GM20000 (cell line): ENCODE measurements around the gene TRIM10.

Experiments
- DNase-seq: peaks from one replicate; pipeline ENCODE4 v3.0.0; 2012; ENCODE audit warnings: low spot score
- TF ChIP-seq, protein P1 (sequence below): IDR thresholded peaks from 2 replicates; pipeline ENCODE4 v1.5.1; 2012; ENCODE audit warnings: mild to moderate bottlenecking, control low read depth; ENCODE audit errors: extremely low read depth, missing control alignments

Gene TRIM10

DNA sequence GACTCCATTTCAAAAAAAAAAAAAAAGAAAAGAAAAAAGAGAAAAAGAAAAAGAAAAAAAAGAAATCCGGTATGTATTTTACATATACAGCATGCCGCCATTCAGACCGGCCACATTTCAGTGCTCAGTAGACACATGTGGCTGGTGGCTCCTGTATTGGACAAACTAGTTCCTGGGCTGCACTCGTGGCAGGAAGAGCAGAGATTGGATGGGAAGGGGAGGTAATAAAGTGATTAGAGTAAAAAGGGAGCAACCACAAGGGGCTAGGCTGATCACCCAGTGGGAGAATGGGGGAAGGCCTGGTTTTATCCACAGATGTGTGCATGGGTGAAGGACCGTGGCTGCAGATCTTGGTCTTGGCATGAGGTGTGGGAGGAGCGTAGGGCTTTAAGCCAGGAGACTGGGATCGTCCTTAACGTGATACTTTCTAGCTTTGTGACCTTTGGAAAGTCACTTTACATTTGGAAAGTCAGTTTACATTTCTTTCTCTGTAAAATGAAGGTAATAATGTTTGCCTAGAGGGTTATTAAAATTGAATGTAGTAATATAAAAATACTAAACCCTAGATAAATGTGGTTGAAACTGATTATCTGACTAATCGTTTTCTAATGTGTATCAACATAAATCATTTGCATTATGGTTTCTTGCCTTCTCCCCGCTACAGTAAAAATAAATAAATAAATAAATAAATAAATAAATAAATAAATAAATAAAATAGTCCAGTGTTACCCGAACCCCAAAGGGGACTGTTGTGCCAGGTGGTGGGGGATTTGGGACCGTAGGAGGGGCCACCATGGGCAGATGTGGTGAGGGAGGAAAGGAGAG, 1.5 kb upstream of the TRIM10 start:
- TF ChIP-seq, protein P1, sequence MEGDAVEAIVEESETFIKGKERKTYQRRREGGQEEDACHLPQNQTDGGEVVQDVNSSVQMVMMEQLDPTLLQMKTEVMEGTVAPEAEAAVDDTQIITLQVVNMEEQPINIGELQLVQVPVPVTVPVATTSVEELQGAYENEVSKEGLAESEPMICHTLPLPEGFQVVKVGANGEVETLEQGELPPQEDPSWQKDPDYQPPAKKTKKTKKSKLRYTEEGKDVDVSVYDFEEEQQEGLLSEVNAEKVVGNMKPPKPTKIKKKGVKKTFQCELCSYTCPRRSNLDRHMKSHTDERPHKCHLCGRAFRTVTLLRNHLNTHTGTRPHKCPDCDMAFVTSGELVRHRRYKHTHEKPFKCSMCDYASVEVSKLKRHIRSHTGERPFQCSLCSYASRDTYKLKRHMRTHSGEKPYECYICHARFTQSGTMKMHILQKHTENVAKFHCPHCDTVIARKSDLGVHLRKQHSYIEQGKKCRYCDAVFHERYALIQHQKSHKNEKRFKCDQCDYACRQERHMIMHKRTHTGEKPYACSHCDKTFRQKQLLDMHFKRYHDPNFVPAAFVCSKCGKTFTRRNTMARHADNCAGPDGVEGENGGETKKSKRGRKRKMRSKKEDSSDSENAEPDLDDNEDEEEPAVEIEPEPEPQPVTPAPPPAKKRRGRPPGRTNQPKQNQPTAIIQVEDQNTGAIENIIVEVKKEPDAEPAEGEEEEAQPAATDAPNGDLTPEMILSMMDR = no peak
- no peak for DNase-seq

DNA sequence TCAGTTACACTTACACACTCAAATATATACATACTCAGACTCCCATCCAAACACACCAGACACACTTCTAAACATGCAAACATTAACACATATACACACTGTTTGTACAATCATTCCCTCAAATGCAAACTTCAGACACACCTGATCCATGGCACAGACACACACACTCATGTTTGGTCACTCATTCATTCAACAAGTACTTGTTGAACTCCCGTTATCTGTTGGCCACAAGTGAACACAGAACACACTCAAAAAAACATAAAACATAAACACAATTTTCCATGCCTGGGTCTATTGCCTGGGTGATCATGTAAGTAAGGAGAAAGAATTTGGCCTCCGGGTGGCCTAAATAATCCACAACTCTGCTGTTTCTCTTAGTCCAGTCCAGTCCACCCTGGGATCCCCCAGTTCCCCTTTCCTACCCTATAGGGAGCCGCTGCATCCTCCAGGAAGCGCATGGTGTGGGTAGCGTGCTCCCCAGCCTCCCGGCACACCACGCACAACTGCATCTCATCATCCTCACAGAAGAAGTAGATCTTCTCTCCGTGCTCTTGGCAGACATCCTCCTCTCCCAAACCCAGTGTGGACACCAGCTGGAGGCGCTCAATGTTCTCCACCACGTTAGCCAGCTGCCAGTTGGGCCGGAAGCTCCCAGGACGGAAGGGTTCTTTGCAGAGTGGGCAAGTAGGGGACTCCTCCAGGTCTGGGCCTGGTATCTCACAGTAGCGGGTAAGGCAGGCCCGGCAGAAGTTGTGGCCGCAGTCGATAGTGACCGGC, 815 bp downstream of the TRIM10 start:
- no peak for DNase-seq
- TF ChIP-seq, protein P1 = no peak

DNA sequence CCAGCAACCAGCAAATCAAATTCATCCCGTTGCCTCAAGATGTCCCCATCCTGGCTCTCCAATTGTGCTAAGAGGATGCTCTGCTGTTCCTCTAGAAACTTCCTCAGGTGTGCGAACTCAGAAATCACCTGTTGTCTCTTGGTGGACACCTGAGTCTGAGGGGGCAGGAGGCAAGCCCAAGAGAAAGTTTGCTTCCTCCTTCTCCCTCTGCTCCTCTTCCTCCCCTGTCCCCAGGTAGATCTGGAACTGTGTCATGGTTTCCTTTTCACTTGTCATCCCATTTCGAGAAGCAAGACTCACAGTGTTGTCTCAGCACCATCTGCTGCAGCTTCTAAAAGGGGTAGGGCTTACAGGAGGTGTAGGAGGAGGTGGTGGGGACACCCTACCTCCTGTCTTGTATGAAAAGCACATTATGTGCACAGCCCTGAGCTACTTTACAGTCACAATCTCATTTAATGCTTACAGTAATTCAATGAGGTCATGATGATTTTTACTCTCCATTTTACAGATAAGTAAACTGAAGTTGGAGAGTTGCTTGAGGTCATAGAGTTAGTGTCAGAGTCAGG, 2.5 kb downstream of the TRIM10 start:
- TF ChIP-seq, protein P1 = no peak
- peak; percentile 35 for DNase-seq

DNA sequence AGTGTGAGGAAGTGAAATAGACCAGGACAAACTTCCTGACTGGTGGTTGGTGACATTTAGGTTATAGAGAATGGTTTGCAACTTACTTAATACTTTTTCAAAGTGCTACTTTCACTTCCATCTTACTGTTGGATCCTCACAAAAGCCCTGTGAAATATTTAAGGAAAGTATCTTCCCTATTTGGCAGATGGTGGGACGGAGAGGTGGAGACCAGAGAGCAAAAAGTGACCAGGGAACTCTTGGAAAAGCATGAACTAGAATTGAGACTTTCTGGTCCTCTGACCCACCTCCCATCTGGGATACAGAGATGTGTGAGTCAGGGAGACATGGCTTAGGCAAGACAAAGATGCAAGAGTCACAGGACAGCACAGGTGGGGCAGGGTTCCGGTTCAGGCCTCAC, 3.0 kb downstream of the TRIM10 start:
- TF ChIP-seq, protein P1 = no peak
- DNase-seq = no peak

DNA sequence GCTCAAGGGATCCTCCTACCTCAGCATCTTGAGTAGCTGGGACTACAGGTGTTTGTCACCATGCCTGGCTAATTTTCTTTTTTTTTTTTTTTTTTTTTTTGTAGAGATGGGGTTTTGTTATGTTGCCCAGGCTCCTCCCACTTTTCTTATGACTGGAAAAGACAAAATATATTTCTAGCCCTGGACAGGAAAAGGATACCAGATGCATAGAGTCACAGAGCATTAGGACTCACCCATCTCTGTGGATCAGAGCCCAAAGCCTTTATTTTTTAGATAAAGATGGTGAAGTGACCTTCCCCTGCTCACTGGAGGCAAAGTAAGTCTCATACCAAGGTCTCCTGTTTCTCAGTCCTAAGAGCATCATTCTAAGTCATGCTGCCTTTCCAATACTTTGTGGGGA, 3.4 kb downstream of the TRIM10 start:
- TF ChIP-seq, protein P1 = no peak
- no peak for DNase-seq

DNA sequence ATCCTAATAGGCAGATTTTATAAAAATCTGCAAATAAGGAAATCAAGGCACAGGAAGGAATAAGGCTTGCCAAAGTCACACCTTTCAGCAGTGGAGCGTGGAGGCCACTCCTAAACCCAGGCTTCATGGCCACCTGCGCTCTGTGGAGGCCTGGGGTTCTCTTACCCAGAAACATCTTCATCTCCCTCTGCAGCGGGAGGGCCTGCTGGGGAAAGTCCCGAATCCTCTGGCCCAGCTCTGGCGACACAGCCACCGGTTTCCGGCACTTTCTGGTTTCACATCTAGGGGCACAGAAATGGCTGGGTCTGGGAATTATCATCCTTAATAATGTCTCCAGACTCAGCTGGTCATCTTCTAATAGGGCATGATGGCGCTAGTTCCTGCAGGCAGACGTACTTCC, 4.2 kb downstream of the TRIM10 start:
- TF ChIP-seq, protein P1 = no peak
- no peak for DNase-seq

DNA sequence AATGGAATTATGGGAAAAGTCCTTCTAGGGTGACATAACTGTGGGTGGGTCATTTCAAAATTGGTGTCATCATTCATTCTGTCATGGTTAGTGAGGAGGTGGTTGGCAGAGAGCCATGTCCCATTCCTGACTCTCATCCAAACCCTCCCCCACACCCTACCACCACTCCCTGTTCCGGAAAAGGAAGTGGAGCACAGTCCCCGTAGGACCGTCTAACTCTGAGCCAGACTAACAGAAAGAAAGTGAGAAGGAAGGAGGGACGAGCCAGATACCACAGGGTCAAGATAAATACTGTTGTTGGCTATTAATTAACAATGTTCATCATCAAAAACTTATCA, 4.8 kb downstream of the TRIM10 start:
- TF ChIP-seq, protein P1 = no peak
- DNase-seq = no peak
